Activated T-cell treated with anti-CD3 and anti-CD28 coated beads, Interleukin-2, amount 50 U/mL, for 1 hour (primary cell): ENCODE data around the gene ANG.
"Not testable (repeated sequence)": the region's sequence is repeated elsewhere in the genome, so short reads cannot be mapped to it uniquely, and the experiment has no call there.

Source experiments
- DNase-seq: peaks from one replicate; pipeline ENCODE4 v3.0.0-alpha.2; 2020

ANG gene

DNA sequence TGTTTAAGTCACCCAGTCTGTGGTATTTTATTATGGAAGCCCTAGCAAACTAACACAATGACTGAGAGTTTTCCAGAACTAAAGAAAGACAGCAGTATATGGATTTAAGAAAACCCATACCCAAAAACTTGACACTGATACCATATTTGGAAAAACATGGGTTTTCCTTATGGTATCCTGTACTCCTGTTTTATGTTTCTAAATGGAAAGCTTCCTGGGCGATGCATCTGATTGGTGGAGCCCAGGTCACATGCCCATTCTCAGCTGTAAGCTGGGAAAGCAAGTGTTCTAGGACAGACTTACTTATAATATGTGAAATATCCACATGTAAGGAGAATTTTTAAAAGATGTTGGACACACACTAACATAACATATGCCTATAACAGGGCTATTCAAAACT lies 8.7 kb upstream of the ANG start:
- no peak for DNase-seq

DNA sequence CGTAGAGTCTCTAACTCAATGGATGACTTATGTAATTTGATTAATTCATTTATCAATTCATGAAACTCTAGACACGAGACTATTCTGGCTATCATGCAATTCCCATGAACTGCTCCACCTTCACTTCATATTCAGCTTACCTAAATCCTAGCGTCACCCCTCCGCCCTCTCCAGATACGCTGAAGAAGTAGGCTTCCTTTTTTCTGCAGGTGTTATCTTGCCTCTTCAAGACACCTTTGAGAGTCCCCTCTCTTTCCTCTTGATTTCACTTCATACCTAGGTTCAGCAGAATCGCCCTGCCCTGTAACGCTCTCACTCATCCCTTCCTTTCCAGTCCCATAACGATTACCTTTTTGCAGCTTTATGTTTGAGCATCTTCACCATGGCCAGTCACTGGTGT lies 8.2 kb upstream of the ANG start:
- no peak for DNase-seq

DNA sequence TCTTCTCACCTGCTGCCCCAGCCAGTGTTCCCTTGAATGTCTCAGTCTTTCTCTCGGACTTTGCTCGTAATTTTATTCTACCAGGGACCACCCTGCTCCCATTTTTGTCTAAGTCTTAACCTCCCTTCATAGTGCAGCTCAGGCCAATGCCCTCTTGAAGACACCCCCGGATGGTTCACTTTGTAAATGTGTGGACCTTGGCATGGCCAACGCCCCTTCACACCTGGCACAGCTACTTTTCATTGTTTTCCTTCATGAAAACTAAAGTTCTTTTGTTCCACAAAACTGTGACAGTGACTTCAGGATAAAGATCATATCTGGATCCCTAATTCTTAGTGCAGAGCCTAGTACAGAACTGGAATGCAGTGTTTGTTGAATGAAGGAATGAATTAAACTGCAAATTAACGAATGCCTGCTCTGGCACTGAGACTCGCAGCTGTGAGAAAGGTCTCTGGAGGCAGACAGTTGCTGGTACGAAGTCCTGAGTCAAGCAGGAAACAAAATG lies 7.7 kb upstream of the ANG start:
- DNase-seq, result no peak

DNA sequence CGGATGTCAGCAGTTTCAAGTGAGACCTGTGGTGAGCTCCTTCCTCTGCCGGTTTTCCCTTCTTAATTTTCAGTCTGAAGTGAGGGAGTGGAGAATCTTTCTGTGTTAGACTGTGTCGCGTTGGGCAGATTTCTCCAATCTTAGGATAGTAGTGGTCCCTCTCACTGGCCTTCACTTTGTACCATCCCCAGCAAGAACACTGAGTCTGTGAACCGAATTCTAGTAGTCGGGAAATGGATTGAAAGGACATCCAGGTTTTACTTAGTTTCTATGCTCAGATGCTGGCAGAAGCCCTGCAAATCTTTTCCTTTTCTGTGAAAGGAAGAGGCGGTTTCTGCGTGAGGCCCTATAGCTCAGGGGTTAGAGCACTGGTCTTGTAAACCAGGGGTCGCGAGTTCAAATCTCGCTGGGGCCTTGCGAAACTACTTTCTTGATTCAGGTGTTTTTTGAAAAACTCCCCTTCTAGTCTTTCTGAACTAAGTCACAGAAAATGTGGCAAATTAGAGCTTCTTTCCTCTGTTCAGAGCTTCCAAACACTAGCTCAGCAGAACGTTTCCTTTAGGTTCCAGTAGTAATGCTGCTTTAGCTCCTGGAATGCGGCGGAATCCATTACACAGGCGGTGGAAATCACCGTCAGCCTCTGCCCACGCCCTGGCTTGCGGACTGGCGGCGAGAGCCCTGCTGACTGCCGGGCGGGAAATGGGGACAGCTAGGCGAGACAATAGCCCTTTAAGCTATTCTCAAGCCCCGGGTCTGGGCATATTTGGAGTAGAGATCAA lies 7.0 kb upstream of the ANG start:
- DNase-seq, result peak; percentile 85

DNA sequence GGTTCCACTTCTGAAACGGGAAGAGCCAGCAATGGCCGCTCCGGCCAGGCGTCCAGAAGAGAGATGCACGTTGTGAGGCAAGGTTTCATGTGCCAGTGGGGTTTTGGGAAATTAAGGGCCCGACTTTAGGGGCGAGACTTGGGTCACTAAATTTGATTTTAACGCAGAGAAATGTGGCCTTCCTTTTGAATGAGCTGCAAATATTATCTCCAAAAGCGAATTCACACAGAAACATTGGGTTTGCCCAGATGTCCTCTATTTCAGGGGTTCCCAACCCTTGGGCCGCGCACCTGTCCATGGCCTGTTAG lies 6.5 kb upstream of the ANG start:
- no peak for DNase-seq

DNA sequence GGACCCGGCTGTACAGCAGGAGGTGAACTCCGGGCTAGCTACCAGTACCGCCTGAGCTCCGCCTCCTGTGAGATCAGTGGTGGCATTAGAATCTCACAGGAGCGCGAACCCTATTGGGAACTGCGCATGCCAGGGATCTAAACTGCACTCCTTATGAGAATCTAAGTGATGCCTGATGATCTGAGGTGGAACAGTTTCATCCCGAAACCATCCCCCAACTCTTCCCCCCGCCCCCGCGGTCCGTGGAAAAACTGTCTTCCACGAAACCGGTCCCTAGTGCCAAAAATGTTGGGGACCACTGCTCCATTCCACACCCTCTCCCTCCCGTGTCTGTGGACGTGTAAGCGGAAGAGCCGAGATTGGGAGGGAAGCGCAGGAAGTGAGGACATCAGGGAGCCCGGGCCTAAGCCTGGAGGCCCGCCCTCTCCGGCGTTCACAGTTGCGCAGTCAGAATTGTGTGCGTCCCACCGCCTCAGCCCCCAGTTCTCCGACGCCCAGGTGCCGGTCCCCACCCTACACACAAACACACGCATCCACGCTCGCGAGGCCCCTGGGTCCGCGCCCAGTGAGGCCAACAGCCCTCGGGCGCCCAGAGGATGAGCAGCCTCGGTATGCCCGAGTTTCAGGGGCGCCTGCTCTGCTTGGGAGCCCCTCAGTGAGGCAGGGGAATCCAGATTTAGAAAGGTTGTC lies 6.0 kb upstream of the ANG start:
- DNase-seq, result peak; percentile 76

DNA sequence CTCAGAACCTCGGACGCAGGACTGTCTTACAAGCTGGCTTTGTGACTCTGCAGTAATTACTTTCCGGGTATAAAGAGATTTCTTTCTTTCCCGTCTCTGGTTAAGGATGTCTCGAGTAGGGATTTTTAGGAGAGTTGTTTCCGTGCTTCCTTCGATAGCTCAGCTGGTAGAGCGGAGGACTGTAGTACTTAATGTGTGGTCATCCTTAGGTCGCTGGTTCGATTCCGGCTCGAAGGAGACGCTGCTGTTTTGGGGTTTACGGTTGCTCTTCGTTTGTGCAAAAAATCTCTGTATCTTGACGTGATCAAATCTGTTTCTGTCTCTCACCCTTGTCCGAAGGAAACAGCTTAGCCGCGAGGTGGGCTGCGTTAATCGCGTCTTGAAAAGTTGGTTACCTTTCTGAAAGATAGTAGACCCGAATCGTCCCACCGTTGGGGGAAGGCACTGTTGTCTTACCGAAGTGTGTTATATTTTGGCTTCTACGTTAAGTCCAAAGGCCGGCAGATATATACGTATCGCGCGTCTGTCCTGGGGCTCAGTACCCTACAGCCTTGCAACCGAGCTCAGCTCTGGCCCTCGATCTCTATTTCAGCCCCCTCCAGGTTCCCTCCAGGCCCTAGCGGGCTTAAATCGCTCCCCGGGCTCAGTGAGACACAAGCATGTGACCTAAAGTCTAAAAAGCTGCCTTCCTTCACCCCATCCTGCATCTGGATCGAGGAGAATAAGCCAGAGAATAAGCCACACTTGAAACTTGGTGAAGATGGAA lies 5.3 kb upstream of the ANG start:
- peak; percentile 79 for DNase-seq

DNA sequence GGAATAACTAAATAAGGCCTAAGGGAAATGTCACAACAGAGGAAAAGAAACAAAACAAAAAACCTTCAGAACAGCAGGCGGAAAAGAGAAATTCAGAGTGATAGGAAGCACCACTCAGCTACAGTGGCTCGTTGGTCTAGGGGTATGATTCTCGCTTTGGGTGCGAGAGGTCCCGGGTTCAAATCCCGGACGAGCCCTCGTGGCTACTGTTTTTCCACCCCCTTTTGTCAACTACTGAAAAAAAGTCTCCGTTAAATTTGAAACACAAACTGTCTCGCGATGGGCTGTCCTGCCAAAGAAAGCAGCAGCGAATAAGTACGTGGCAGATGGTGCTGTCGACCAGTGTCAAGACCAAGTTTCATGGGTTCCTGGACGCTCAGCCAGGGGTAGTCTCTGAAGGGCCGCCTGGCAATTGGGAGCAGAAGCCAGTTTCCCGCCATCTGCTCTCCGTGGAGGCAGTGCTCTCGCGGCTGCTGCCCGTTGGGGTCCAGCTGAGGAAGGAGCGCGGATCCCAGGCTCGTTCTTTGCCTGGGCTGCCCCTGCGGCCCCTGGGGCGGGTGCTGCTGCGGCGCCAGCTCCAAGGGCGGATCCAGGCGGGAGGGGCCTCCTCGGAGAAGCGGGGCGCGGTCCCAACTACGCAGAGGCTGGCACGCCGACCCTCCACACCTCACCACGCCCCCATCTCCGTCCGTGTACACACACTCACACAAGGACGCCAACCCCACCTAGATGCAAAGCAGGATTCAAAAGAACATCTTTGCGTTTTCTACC lies 4.5 kb upstream of the ANG start, which contains the start of gene RNASE4:
RNASE4 (plus strand) TSS at position 670 of the 771 bp plus-strand sequence. CDS start 14,812 bp downstream, outside the sequence.
- peak; percentile 85 for DNase-seq

DNA sequence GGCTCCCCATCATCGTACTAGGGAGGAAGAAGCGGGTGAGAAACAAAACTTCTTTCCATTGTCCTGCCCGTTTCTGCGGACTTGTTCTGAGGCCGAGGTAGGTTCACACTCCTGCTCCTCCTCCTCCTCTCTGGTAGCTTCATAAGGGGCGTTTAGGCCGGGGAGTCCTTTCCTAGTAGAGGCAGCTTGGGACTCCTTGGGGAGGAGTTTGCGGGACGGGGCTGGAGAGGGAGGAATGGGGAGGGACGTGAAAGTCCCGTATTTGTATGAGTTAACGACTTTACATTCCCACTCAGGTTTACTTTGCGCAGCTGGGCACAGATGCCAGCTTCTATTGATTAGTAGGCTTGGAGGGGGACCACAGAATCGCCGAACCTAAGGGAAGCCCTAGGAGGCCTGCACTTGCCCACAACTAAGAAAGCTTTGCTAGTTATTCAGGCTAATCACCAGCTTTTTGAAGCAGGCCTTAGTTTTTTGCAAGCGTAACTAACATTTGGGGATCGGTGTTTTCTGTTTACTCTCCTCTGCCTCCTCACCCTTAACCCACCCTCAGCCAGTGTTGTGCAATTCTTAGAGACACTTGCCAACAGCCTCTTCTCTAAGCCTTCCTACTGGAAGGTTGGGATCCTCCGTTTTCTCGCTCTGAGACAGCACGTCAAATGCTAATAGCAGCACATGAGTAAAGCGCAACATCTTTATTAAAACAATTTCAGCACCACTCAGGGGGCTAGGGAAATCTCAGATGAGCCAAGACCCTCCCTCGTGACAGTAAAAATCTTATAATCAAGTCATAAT lies 3.7 kb upstream of the ANG start:
- no peak for DNase-seq

DNA sequence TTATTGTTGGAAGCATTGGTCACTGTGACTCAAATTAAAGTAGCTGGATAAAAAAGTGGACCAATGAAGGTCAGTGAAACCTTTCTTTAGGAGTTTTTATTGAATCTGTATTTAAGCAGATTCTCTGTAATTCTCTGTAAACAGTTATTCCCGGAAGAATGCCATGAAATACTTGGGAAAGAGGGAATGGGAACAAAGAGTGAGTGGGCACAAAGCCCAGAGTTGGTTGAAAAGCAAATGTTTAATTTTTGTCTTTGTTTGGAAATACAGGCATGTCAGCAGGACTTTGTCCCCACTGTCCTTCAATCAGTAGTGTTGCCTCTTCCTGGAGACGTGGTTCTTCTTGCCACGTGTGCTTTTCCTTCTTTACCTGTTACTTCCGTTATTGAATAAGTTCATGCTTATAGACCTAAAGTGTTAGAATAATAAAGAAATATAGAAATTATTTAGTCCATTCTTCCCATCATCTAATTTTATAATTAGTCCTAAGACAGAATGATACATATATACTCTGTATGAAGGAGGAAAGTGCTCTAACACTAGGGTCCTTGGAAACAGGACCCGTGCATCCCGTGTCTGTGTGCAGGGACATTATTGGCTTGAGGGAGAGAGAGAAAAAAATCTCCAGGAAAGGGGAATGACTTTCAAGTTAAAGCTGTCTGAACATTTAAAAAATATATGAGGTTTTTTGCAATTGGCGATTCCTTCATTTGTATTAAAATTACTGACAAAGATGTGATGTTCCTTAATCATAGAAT lies 2.0 kb upstream of the ANG start:
- DNase-seq, result no peak

DNA sequence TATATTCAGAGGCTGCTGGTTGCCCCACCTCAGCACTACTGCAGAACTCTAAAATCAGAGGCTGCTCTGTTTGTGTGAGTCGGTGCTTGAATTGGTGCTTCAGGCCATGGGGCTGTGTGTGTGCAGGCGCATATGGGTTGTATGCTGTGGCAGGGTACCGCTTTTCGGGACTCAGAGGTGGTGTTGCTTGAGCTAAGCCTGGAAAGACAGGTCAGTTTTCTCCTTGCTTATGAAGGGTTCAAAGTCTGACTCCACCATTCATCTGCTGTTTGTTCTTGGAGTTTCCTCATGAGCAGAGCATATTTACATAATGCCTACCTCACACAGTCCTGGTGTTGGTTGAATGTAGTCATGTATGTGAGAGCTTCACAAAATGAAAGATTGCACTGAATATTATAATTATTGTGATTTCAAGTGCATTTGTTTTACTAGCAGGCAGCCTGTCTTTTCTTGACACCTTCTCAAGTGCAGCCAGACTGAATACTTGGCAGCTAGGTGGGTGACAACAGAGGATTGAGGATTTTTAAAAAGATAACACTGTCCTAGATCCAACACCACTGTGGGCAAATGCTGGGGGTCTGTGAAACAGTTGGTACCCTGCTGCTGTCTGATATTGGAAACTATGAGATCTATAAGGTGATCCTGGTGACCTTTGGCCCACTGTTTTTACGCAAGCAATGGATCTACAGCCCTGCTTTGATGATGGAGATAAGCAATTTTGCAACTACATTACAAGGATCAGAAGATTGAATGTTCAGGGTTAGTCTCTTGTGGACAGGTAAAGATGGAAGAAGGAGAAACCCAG lies 1.0 kb upstream of the ANG start:
- DNase-seq, result no peak

DNA sequence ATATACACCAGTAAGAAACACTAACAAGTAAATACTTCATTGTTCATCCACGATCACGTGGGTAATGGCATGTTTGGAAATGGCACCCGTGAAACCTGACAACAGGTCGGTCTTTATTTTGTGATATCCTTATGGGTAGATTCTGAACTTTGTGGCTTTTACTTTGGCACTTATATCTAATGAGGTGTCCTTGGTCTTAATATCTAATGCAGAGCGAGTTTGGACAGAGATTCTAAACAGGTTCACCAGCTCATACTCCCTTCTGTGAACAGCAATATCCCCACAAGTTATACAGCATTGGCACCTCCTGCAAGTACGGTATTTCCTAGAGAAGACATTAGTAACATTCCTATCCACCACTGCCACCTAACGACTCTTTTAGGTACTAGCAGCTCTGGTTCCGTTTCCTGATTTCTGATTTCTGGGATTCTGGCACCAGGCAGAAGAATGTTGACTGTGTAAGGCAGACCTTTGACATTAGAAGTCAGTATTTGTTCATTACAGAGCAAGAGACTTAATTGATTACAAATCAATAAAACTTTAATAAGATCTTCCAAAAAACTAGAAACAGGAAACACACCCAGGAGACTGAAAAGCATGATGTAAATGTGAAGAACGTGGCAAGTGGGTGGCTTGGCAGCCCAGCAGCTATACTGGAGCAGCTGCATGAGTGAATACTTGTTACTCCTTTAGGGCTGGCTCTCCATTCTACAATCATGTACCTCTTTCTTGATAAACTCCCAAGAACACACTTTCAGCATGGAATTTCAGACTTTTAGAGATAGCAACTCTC lies 2.5 kb downstream of the ANG start:
- no peak for DNase-seq

DNA sequence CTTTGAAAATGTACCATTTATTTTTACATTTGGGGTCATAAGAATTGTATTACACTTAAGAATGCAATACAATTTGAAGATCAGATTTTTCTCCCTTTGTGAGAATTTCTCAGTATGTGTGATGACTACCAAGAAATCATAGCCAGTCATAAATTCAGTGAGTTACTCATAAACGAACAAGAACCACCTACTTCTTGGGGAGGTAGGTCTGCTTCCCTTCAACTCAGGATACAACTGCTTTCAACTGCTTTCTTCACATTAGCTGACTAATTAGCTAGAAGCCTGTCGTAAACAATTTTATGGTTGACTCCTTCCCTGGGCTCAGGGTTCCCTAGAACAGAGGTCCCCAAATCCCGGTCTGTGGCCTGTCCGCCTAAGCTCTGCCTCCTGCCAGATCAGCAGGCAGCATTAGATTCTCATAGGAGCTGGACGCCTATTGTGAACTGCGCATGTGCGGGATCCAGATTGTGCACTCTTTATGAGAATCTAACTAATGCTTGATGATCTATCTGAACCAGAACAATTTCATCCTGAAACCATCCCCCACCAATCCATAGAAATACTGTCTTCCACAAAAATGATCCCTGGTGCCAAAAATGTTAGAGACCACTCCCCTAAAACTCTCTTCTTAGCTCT lies 3.7 kb downstream of the ANG start:
- no peak for DNase-seq

DNA sequence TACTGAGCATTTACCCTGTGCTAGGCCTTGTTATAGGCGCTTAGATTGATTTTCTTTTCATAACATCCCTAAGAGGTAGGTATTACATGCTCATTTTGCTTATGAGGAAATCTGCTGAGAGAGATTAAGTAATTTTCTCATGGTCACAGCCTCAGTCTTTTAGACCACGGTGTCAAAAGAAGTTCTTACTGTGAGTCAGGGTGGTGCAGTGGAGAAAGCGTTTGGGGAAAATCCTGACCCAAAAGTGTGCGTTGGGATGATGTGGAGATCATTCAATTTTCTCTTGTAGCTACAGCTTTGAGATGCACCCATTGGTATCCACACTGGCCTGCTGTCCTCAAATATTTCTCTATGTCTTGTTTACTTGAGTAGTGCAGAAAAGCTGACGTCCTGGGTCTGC lies 8.2 kb downstream of the ANG start:
- no peak for DNase-seq

DNA sequence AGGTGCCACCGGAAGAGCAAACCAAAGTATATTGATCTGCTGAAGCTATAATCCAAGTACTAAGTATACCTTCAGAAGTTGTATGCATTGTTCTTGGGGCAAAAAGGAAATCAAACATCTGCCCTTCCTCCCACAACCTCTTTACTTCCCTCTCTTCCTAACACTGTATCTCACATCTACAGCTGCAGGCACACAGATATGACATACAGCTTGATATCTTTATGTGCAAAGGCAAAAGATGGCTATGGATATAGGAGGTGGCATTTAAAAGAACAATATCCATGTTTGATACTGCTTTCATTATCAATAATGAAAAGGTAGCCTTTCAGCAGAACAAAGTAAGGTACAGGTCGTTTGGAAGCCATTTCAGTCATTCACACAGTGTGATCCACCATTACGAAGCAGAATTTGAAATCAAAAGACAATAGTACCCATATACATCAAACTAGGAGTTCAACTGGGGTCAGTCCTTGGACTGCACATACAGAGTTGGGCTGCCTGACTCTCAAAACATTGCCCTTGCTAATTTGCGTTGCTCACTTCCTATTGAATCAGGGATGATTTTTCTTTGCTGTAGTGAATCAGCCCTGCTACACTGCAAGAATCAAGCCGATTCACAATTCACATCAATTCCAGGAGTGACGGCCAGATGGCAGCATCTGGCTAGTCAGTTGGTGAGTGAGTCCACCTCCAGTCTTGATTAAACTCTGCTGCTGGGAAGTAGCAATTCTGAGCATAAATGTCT lies 8.9 kb downstream of the ANG start:
- DNase-seq, result peak; percentile 69

DNA sequence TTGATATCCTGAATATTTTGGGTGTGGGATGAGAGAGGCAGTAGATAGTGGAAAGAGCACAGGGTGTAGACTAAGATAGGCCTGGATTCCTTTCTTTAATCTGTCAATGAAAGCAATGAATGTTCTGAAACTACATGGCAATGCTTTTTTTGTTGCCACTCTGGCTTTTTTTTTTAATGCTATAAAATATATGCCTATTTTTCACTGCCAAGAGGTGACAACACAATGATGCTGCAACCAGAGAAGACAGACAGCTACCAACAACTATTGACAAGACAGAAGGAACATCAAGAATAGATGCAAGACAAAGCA lies 9.4 kb downstream of the ANG start:
- DNase-seq, result no peak

DNA sequence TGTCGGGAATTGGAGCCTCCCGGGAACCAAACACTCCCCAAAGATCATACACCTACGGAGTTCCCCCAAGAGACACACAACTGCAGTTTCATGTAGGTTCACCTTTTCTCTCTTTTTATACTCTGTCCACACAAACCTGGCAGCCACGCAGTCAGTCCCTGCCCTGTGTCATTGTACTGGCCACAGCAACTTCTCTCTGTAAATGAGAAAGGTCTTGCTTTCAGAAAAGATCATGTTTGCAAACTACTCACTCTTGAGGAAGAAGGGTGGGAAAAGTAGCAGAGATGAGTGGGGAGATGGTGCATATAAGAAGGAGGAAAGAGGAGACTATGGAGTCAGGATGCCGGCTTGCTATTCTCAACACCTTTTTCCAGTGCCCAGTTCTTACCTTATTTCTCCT lies 10.4 kb downstream of the ANG start:
- DNase-seq, result no peak

DNA sequence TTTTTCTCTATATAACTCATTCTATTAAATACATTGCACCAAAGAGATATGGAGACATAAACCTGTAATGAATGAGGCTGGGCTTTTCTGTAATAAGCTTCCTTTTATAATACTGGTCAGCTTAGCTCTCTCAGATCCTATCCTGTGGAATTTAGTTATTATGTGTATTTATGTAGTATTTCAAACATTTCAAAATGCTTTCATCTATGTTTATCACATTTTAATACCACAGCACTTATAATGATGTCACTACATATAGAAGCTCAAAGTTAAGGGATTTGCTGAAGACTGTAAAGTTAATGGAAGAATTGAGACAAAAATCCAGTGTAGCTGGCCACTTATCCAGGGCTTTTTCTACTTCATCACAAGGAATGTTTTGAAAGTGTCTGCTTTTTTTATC lies 11.4 kb downstream of the ANG start:
- DNase-seq, result no peak

DNA sequence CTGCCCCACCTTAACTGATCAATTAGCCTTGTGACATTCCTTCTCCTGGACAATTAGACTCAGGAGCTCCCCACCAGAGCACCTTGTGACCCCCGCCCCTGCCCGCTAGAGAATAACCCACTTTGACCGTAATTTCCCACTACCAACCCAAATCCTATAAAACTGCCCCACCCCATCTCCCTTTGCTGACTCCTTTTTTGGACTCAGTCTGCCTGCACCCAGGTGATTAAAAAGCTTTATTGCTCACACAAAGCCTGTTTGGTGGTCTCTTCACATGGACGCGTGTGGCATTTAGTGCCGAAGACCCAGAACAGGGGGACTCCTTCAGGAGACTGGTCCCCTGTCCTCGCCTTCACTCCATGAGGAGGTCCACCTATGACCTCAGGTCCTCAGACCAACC lies 12.4 kb downstream of the ANG start:
- not testable (repeated sequence) for DNase-seq
